ENCODE measurements around the gene SPATS2L.

DNA sequence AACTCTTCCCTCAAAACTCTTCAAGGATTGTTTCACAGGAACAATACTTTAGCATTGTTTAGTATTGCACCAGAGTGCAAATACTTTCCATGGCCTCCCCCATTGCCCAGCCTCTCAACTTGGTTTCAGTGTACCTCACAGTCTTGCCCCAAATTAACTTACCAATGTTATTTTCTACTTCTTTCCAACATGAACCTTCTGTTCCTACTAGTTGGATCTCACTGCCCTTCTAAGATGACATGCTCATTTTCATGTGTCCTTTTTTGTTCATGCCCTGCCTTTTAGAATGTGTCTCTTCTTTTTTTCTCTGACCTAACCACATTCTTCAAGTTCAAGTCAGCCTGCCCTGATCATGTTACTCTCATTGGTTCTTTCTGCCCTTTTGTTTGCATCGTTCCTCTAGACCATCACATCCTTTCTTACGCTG is 4.1 kb downstream of the SPATS2L start:
- TF ChIP-seq, protein P1, sequence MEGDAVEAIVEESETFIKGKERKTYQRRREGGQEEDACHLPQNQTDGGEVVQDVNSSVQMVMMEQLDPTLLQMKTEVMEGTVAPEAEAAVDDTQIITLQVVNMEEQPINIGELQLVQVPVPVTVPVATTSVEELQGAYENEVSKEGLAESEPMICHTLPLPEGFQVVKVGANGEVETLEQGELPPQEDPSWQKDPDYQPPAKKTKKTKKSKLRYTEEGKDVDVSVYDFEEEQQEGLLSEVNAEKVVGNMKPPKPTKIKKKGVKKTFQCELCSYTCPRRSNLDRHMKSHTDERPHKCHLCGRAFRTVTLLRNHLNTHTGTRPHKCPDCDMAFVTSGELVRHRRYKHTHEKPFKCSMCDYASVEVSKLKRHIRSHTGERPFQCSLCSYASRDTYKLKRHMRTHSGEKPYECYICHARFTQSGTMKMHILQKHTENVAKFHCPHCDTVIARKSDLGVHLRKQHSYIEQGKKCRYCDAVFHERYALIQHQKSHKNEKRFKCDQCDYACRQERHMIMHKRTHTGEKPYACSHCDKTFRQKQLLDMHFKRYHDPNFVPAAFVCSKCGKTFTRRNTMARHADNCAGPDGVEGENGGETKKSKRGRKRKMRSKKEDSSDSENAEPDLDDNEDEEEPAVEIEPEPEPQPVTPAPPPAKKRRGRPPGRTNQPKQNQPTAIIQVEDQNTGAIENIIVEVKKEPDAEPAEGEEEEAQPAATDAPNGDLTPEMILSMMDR (IDR thresholded peaks at IDR 0.05), result no peak
- no peak for TF ChIP-seq POLR2A (IDR thresholded peaks at IDR 0.05)
